Measurements from ENCODE around the gene ZNF878.
"Not testable (repeated sequence)": the region's sequence is repeated elsewhere in the genome, so short reads cannot be mapped to it uniquely, and the experiment has no call there.

Gene ZNF878

DNA sequence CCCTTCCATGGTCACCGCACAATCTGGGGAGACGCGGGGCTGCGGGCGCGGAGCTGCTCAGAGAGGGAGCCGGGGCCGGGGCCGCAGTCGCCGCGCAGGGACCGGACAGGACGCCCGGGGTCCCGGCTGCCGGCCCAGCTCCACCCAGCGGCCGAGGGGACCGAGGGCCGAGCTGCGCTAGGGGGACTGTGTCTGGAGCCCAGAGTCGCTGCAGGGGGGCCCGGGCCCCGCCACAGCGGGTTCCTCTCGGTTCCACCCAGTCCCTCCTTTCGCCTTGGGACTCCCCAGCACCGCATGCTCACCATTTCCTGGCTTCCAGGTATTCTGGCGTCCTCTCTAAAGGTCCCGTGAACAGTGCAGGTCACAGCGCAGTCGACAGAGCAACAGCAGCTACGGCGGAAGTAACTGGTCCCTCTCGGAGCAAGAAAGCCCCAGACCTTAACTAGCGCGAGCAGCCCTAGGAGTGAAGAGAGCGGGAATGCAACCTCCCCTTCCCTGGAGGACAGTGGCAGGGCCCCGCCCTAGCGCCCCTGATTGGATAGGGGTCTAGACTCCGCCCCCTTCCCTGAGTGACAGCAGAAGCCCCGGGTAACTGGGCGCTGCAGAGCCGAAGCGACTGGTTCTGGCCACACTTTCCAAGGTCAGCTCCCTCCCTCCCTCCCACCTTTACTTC, at the start of gene ZNF878:
Gene ZNF878 (minus strand): TSS at position 465 of the 673 bp plus-strand sequence. CDS start 160 bp downstream, at position 305.
- DNase-seq = peak; percentile 64

- no peak for DNase-seq
Observed at GRCh38 chr19:12098040-12098439, 45.3 kb upstream of the ZNF878 start.

DNA sequence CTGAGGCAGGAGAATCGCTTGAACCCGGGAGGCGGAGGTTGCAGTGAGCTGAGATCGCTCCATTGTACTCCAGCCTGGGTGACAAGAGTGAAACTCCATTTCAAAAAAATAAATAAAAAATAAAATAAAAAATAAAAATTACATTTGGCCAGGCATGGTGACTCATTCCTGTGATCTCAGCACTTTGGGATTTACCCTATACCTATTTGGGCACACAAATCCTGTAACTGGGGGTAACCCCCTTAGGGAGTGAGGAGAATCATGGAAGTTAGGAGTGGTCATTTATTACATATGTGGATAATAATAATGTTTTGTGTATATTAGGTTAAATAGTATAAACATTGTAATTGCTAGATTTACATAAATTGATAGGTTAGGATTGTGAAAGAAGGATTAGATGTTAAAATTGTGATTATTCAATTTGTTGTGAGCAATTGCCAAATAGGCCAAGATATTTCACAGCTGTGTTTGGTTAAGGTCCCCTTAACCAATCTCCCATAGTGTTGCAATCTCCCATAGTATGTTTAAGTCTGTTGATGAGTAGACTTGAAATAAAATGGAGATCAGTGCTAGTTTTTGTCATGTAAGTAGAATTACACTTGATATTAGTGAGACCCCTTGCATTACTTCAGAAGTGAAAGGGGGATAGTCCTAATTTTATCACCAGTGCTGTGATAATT, 42.5 kb upstream of the ZNF878 start:
- DNase-seq = no peak

- no peak for DNase-seq
Observed at GRCh38 chr19:12093777-12094176, 41.0 kb upstream of the ZNF878 start.

GRCh38 chr19:12092956-12093355, 40.2 kb upstream of the ZNF878 start:
- DNase-seq = no peak

- DNase-seq = peak; percentile 55
Observed at GRCh38 chr19:12092065-12092867, 39.5 kb upstream of the ZNF878 start.

DNA sequence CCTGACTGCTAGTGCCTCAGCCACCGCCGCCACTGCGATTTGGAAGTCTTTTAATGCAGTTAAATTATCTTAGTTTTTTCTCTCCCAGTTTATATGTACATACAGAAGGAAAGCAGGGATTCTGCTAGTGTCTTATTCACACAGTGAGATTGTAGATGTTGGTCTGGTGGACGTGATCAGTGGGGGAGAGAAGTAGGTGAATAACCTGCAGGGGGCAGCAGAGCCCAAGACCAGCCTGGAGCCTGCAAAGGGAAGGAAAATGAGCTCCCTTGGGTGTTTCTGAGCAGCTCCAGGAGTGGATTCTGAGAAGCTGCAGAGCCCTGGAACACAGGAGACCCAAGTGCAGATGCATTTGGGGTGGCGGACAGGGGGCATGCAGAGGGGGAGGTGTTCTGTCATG, 38.0 kb upstream of the ZNF878 start:
- DNase-seq = peak; percentile 70

- no peak for DNase-seq
Observed at GRCh38 chr19:12085074-12085818, 32.5 kb upstream of the ZNF878 start.

GRCh38 chr19:12083336-12083735, 30.6 kb upstream of the ZNF878 start:
- not testable (repeated sequence) for DNase-seq

- no peak for DNase-seq
Observed at GRCh38 chr19:12077375-12077774, 24.6 kb upstream of the ZNF878 start.

GRCh38 chr19:12076331-12076730, 23.6 kb upstream of the ZNF878 start:
- not testable (repeated sequence) for DNase-seq

DNA sequence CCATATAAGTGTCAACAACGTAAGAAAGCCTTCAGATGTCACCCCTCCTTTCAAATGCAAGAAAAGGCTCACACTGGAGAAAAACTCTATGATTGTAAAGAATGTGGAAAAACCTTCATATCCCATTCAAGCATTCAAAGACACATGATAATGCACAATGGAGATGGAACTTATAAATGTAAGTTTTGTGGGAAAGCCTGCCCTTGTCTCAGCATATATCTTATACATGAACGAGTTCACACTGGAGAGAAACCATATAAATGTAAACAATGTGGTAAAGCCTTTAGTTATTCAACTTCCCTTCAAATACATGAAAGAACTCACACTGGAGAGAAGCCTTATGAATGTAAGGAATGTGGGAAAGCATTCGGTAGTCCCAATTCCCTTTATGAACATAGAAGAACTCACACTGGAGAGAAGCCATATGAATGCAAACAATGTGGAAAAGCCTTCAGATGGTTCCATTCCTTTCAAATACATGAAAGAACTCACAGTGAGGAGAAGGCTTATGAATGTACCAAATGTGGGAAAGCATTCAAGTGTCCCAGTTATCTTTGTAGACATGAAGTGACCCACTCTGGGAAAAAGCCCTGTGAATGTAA, 22.9 kb upstream of the ZNF878 start:
- DNase-seq = no peak

- DNase-seq = peak; percentile 76
Observed at GRCh38 chr19:12064590-12065538, 12.1 kb upstream of the ZNF878 start, which contains the start of gene ZNF844. Gene ZNF844 (plus strand): TSS chr19:12064731. CDS start chr19:12064874, 143 bp downstream.

- DNase-seq = no peak
Observed at GRCh38 chr19:12055784-12056183, 3.0 kb upstream of the ZNF878 start.

- DNase-seq = no peak
Observed at GRCh38 chr19:12052091-12052496, 667 bp downstream of the ZNF878 start.

GRCh38 chr19:12047868-12048267, 4.9 kb downstream of the ZNF878 start:
- DNase-seq = no peak

- DNase-seq = no peak
Observed at GRCh38 chr19:12043752-12044422, 8.9 kb downstream of the ZNF878 start.

DNA sequence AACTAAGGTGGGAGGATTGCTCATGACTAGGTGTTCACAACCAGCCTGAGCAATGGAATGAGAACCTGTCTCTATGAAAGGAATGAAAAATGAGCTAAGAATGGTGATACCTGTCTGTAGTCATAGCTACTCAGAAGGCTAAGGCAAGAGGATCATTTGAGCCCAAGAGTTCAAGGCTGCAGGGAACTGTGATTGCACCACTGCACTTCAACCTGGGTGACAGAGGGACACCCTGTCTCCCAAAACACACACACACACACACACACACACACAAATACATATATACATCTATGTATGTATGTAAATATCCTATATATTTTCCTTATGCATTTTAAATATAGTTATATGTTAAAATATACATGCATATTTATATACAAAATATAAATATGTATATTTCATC, 9.9 kb downstream of the ZNF878 start:
- DNase-seq = no peak

DNA sequence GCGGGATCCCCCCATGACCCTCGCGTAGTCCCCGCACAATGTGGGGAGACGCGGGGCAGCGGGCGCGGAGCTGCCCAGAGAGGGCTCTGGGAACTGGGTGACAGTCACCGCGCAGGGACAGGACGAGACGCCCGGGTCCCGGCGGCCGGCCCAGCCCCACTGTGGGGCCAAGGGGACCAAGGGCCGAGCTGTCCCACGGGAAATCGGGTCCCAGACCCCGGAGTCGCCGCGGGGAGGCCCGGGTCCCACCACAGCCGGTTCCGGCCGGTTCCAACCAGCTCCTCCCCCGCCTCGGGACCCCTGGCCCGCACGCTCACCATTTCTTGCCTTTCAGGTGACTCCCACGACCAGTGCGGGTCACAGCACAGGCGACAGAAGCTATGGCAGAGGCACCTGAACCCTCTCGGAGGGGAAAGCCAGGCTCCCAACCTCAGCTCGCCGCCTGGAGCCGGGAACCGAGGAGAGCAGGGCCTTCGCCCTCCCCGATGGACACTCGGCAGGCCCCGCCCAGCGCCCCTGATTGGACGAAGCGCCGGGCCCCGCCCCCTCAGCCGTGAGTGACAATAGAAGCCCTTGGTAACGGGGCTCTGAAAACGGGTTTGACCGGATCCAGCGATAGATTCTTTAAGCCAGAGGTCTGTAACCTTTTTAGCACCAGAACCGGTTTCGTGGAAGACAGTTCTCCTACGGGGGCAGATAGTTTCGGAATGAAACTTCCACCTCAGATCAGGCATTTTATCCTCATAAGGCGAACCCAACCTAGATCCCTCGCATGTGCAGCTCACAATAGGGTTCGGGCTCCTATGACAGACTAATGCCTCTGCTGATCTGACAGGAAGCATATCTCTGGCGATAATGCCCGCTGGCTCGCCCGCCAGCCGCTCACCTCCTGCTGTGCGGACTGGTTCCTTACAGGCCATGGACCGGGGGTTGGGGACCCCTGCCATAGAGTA, 17.3 kb downstream of the ZNF878 start, which contains the start of gene ZNF433:
Gene ZNF433 (minus strand): TSS at position 460 of the 953 bp plus-strand sequence. CDS start 140 bp downstream, at position 320.
- peak; percentile 77 for DNase-seq

All from CD4-positive, alpha-beta T cell treated with Interleukin-6 for 4 hours (primary cell).